Suprapubic skin (tissue), 4 donors: ENCODE data around the gene ACTR3C.
"Not testable (repeated sequence)": the region's sequence is repeated elsewhere in the genome, so short reads cannot be mapped to it uniquely, and the experiment has no call there.

Source experiments
- POLR2A ChIP-seq, 2 donors: fragments of 450-650 bp; IDR thresholded peaks; one replicate each; pipeline ENCODE4 v1.6.1; 2017; ENCODE audit warnings: antibody characterized with exemption in 2 of 2, mild to moderate bottlenecking in 2 of 2, moderate library complexity in 2 of 2
- POLR2AphosphoS5 ChIP-seq, 3 donors: sonication (generic); formaldehyde crosslinking; IDR thresholded peaks; one replicate each; pipeline ENCODE4 v1.6.1; 2017; ENCODE audit warnings: antibody characterized with exemption in 3 of 3
- TF ChIP-seq, protein P1 (sequence below), 2 donors: fragments of 200-600 bp in 1 of 2; fragments of 450-650 bp in 1 of 2; sonication (generic) in 1 of 2; IDR thresholded peaks; one replicate each; pipeline ENCODE4 v1.5.1; 2016 to 2019; ENCODE audit warnings: antibody characterized with exemption in 2 of 2, mild to moderate bottlenecking in 1 of 2, moderate library complexity in 1 of 2

DNA sequence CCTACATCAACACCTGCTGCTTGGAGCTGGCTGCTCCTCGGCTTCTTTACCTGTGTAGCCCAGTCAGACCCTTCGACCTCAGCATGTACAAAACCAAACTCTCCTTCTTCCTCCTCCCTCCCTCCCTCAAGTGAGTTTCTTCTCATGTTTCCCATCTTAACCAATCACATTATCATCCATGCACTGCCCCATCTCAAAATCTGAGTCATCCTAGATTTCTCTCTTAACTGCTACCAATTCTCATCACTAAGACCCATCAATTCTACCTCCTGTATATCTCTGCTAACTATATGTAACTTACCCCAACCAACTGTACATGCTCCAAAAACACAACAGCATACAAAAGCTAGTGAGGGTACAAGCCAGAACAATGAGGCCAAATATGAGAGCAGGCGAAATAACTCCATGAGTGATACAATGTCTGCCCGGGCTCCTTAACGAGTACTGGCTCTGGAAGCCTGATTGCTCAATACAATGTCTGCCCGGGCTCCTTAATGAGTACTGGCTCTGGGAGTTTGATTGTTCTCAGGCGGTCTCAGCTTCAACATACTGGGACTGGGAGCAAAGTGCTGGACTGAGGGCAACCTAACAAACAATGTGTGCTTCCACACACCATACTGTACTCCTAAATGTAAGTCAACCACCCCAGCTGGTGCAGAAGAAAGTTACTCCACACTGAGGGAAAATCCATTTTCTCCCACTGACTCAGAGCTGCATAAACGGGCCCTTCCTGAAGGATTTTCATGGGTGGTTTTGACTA, 18.7 kb downstream of the ACTR3C start:
- TF ChIP-seq, protein P1, sequence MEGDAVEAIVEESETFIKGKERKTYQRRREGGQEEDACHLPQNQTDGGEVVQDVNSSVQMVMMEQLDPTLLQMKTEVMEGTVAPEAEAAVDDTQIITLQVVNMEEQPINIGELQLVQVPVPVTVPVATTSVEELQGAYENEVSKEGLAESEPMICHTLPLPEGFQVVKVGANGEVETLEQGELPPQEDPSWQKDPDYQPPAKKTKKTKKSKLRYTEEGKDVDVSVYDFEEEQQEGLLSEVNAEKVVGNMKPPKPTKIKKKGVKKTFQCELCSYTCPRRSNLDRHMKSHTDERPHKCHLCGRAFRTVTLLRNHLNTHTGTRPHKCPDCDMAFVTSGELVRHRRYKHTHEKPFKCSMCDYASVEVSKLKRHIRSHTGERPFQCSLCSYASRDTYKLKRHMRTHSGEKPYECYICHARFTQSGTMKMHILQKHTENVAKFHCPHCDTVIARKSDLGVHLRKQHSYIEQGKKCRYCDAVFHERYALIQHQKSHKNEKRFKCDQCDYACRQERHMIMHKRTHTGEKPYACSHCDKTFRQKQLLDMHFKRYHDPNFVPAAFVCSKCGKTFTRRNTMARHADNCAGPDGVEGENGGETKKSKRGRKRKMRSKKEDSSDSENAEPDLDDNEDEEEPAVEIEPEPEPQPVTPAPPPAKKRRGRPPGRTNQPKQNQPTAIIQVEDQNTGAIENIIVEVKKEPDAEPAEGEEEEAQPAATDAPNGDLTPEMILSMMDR (IDR thresholded peaks at IDR 0.05) = not testable (repeated sequence)
- not testable (repeated sequence) for TF ChIP-seq POLR2AphosphoS5, POLR2A (IDR thresholded peaks at IDR 0.05)
